GM15510 (cell line): Measurements from ENCODE around the gene MOBP.

Experiments
- POLR2A ChIP-seq: IDR thresholded peaks from 3 replicates; pipeline ENCODE4 v1.6.1; 2011; ENCODE audit warnings: borderline replicate concordance; ENCODE audit not compliant: insufficient read length; ENCODE audit errors: extremely low read depth

The MOBP gene

GRCh38 chr3:39473452-39474125, 6.1 kb downstream of the MOBP start:
- no peak for TF ChIP-seq POLR2A

- no peak for TF ChIP-seq POLR2A
These were observed 6.6 kb downstream of the MOBP start for GRCh38 chr3:39474126-39474515.

- no peak for TF ChIP-seq POLR2A
These were observed 9.3 kb downstream of the MOBP start for GRCh38 chr3:39476783-39477182.

- TF ChIP-seq POLR2A = no peak
These were observed 10.7 kb downstream of the MOBP start for GRCh38 chr3:39478226-39478625.

GRCh38 chr3:39479701-39480414, 12.4 kb downstream of the MOBP start:
- TF ChIP-seq POLR2A = no peak

GRCh38 chr3:39485547-39485946, 18.1 kb downstream of the MOBP start:
- TF ChIP-seq POLR2A = no peak

- no peak for TF ChIP-seq POLR2A
These were observed 23.5 kb downstream of the MOBP start for GRCh38 chr3:39491014-39491413.

GRCh38 chr3:39491733-39492350, 24.4 kb downstream of the MOBP start:
- TF ChIP-seq POLR2A = no peak

GRCh38 chr3:39494781-39495180, 27.3 kb downstream of the MOBP start:
- no peak for TF ChIP-seq POLR2A

- no peak for TF ChIP-seq POLR2A
These were observed 30.3 kb downstream of the MOBP start for GRCh38 chr3:39497753-39498152.

- no peak for TF ChIP-seq POLR2A
These were observed 32.3 kb downstream of the MOBP start for GRCh38 chr3:39499651-39500273.

- TF ChIP-seq POLR2A = no peak
These were observed 33.6 kb downstream of the MOBP start for GRCh38 chr3:39501059-39501458.

GRCh38 chr3:39501968-39502837, 34.7 kb downstream of the MOBP start:
- no peak for TF ChIP-seq POLR2A

- TF ChIP-seq POLR2A = no peak
These were observed 35.3 kb downstream of the MOBP start for GRCh38 chr3:39502838-39503145.

- TF ChIP-seq POLR2A = no peak
These were observed 38.6 kb downstream of the MOBP start for GRCh38 chr3:39505866-39506742.

- TF ChIP-seq POLR2A = no peak
These were observed 39.4 kb downstream of the MOBP start for GRCh38 chr3:39506863-39507262.
